HepG2 (cell line): ENCODE measurements around the gene ALK. TPM values are rescaled to one million over a fixed set of nuclear protein-coding genes. Genes with fewer than 3 reads are reported as not detected.

Source experiments
- ATAC-seq: fragments of 200-7000 bp; cut with Tn5 transposase; 3 replicates; pipeline ENCODE4 v1.9.1; 2020; ENCODE audit warnings: mild to moderate bottlenecking, moderate library complexity
- BruUV-seq: library from RNA; stranded (reverse); fragments of 400-500 nt; replicated peaks from 2 replicates; lab custom pipeline; 2021; lab: Mats Ljungman, UMichigan
- CTCF ChIA-PET: fragments of 300-600 bp; formaldehyde crosslinking; extraction: SDS; loops from one replicate; lab custom pipeline; 2021; ENCODE audit warnings: low total read pairs, inconsistent platforms, low intra/inter-chr PET ratio; lab: Yijun Ruan, JAX
- POLR2A ChIA-PET: fragments of 350-600 bp; sonication (Branson Sonifier 250); formaldehyde crosslinking; loops from one replicate; lab custom pipeline; 2020; ENCODE audit warnings: antibody characterized with exemption, inconsistent platforms; lab: Yijun Ruan, JAX
- DNase-seq: peaks from one replicate; pipeline ENCODE4 v3.0.0-alpha.2; 2015; ENCODE audit warnings: low spot score
- FAIRE-seq: peaks from 3 replicates; lab custom pipeline; 2011; peaks lifted over from hg19 to GRCh38; lab: Jason Lieb, UNC
- H2AFZ ChIP-seq: one replicate; pipeline ENCODE4 v1.6.1; 2011; ENCODE audit warnings: low read length, inconsistent platforms
- H3K27ac ChIP-seq: fragments of 300-600 bp; 3 replicates; pipeline ENCODE4 v1.8.0; 2011; ENCODE audit warnings: mixed run types, mild to moderate bottlenecking, mixed read lengths, low read length, inconsistent platforms; ENCODE audit not compliant: insufficient read depth; ENCODE audit errors: extremely low read length
- H3K27me3 ChIP-seq, 2 experiments: fragments of 200-600 bp in 1 of 2; 2 replicates in 1 of 2; 3 replicates in 1 of 2; pipeline versions ENCODE4 v1.6.0 to v1.8.0; 2011; ENCODE audit warnings: low read length in 2 of 2, mild to moderate bottlenecking in 2 of 2, moderate library complexity in 2 of 2, inconsistent platforms in 1 of 2; ENCODE audit not compliant: insufficient read depth in 2 of 2, control insufficient read depth in 1 of 2
- H3K36me3 ChIP-seq, 2 experiments: fragments of 200-600 bp in 1 of 2; replicated peaks in 1 of 2; 2 replicates in 1 of 2; 3 replicates in 1 of 2; pipeline versions ENCODE4 v1.5.1 to v1.8.0; 2011; ENCODE audit warnings: low read length in 2 of 2, inconsistent platforms in 1 of 2; ENCODE audit not compliant: insufficient read depth in 2 of 2, control insufficient read depth in 1 of 2
- H3K4me1 ChIP-seq: 2 replicates; pipeline ENCODE4 v1.5.1; 2012; ENCODE audit warnings: low read length, inconsistent platforms; ENCODE audit not compliant: insufficient read depth
- H3K4me2 ChIP-seq: 2 replicates; pipeline ENCODE4 v1.6.0; 2011; ENCODE audit warnings: low read depth, low read length, inconsistent platforms
- H3K4me3 ChIP-seq, 3 experiments: fragments of 200-600 bp in 1 of 3; sonication (generic), shearing (Covaris generic) in 1 of 3; replicated peaks in 1 of 3; 2 replicates each; pipeline ENCODE4 v1.5.1; 2011 to 2016; ENCODE audit warnings: low read length in 3 of 3, inconsistent platforms in 2 of 3, low read depth in 2 of 3, mild to moderate bottlenecking in 2 of 3, control low read depth in 1 of 3, mixed read lengths in 1 of 3; ENCODE audit not compliant: insufficient read depth in 1 of 3
- H3K79me2 ChIP-seq: one replicate; pipeline ENCODE4 v1.6.1; 2011; ENCODE audit warnings: low read length, inconsistent platforms; ENCODE audit not compliant: insufficient read depth
- H3K9ac ChIP-seq: 2 replicates; pipeline ENCODE4 v1.6.0; 2011; ENCODE audit warnings: mild to moderate bottlenecking, low read depth, low read length, inconsistent platforms; ENCODE audit not compliant: insufficient read depth
- H3K9me3 ChIP-seq: 2 replicates; pipeline ENCODE4 v1.5.1; 2012; ENCODE audit warnings: mild to moderate bottlenecking, low read length
- H4K20me1 ChIP-seq: 2 replicates; pipeline ENCODE4 v1.6.0; 2011; ENCODE audit warnings: inconsistent platforms, mild to moderate bottlenecking, low read length, moderate library complexity; ENCODE audit not compliant: insufficient read depth
- GTF3A ChIP-seq: sonication (generic); formaldehyde crosslinking; conservative IDR thresholded peaks from 2 replicates; pipeline ENCODE4 v1.4.0; 2020; ENCODE audit warnings: mild to moderate bottlenecking, missing genetic modification reagents
- MNT ChIP-seq: fragments of 450-650 bp; IDR thresholded peaks from 2 replicates; pipeline ENCODE4 v1.6.1; 2016
- POLR2AphosphoS2 ChIP-seq: IDR thresholded peaks from 2 replicates; pipeline ENCODE4 v1.6.1; 2011; ENCODE audit warnings: low read depth, low read length, improper control_type of control experiment
- POLR2G ChIP-seq: fragments of 200-400 bp; formaldehyde crosslinking; IDR thresholded peaks from 2 replicates; pipeline ENCODE4 v1.6.1; 2018; ENCODE audit warnings: mild to moderate bottlenecking, low read depth, low read length, moderate library complexity
- SALL1 ChIP-seq: sonication (generic); formaldehyde crosslinking; IDR thresholded peaks from 2 replicates; pipeline ENCODE4 v1.8.0; 2022; ENCODE audit warnings: mild to moderate bottlenecking, missing genetic modification reagents
- SNRNP70 ChIP-seq: fragments of 200-400 bp; formaldehyde crosslinking; IDR thresholded peaks from 2 replicates; pipeline ENCODE4 v1.6.1; 2017; ENCODE audit warnings: mild to moderate bottlenecking, low read depth, low read length, moderate library complexity
- SYNCRIP ChIP-seq: fragments of 200-400 bp; formaldehyde crosslinking; IDR thresholded peaks from 2 replicates; pipeline ENCODE4 v1.6.1; 2018; ENCODE audit warnings: mild to moderate bottlenecking, low read depth, low read length; ENCODE audit not compliant: insufficient read depth
- THYN1 ChIP-seq: sonication (generic); formaldehyde crosslinking; IDR thresholded peaks from 2 replicates; pipeline ENCODE4 v1.8.1; 2023; ENCODE audit warnings: low read depth, mild to moderate bottlenecking, moderate library complexity, missing genetic modification reagents, borderline replicate concordance
- ZNF10 ChIP-seq: sonication (generic); formaldehyde crosslinking; IDR thresholded peaks from 2 replicates; pipeline ENCODE4 v1.4.0; 2020; ENCODE audit warnings: mild to moderate bottlenecking, low read depth, missing genetic modification reagents, borderline replicate concordance
- ZNF207 ChIP-seq: fragments of 450-650 bp; IDR thresholded peaks from 2 replicates; pipeline ENCODE4 v1.6.1; 2016; ENCODE audit warnings: antibody characterized with exemption, borderline replicate concordance
- ZNF629 ChIP-seq: sonication (generic); formaldehyde crosslinking; conservative IDR thresholded peaks from 2 replicates; pipeline ENCODE4 v1.5.0; 2020; ENCODE audit warnings: missing genetic modification reagents
- ZNF766 ChIP-seq: sonication (generic); formaldehyde crosslinking; IDR thresholded peaks from 2 replicates; pipeline ENCODE4 v1.5.0; 2020; ENCODE audit warnings: missing genetic modification reagents, borderline replicate concordance
- WGBS: methylation state at CpG from one replicate; pipeline ENCODE4 v1.1.6; 2017; ENCODE audit warnings: low lambda C conversion rate; 5-methylcytosine and 5-hydroxymethylcytosine counted together
- in situ Hi-C: cut with HindIII; loops from 2 replicates; pipeline ENCODE4 v1.10.0; 2017; ENCODE audit warnings: low pct_unique_long_range_greater_than_20kb; ENCODE audit not compliant: extremely low pct_ligation_motif_present
- intact Hi-C: fragments of 100-400 bp; cut with micrococcal nuclease; formaldehyde crosslinking; loops from one replicate; pipeline ENCODE4 v1.10.0; 2022; ENCODE audit not compliant: unreplicated experiment
- polyA plus RNA-seq, 8 experiments: library from polyadenylated mRNA; depleted of rRNA in 3 of 8; stranded (reverse) in 7 of 8; unstranded in 1 of 8; fragments of >200 nt; fragmentation: Illumina TruSeq in 4 of 8; extraction: Trizol in 4 of 8; gene quantifications; 2 replicates each; pipeline versions ENCODE4 v1.2.1 to v1.2.3, GENCODE V29; 2011 to 2016; ENCODE audit warnings: low read depth in 4 of 8, missing spikeins in 1 of 8, mixed read lengths in 1 of 8; ENCODE audit not compliant: insufficient read depth in 1 of 8
- total RNA-seq, 5 experiments: library from RNA; depleted of rRNA; stranded (reverse); fragments of >200 nt; fragmentation: Illumina TruSeq; extraction: Trizol; gene quantifications; 2 replicates each; pipeline ENCODE4 v1.2.3, GENCODE V29; 2016; ENCODE audit warnings: low read depth in 1 of 5
- TF ChIP-seq, protein P1 (sequence below), 2 experiments: fragments of 450-650 bp in 1 of 2; sonication (generic) in 1 of 2; formaldehyde crosslinking; IDR thresholded peaks; 2 replicates each; pipeline versions ENCODE4 v1.5.0 to v1.8.0; 2020 to 2022; ENCODE audit warnings: mild to moderate bottlenecking in 1 of 2, missing genetic modification reagents in 1 of 2
- TF ChIP-seq, protein P2 (sequence below): sonication (generic); formaldehyde crosslinking; IDR thresholded peaks from 2 replicates; pipeline ENCODE4 v1.4.0; 2020; ENCODE audit warnings: missing genetic modification reagents, borderline replicate concordance

ALK gene
- total and polyA plus RNA-seq, 2 of the 13 experiments (the other 11 are each of a cell fraction or from before 2014, with no cell fraction given), result not detected

- H3K79me2 ChIP-seq, result no peaks in the 10 kb centered on the region
- no TSS peak for BruUV-seq
- CTCF ChIA-PET, result no interaction called here
- H3K27ac ChIP-seq, result no peak overlapping the region
- no peaks in the 10 kb centered on the region for H3K9me3 ChIP-seq
- WGBS, result 0% methylated on average over 2 of the region's 2 CpGs
- ATAC-seq (no peak), DNase-seq (no peak), FAIRE-seq (no peak)
- TF ChIP-seq SNRNP70 (no peak), THYN1 (no peak), POLR2AphosphoS2 (no peak)
- TF ChIP-seq, protein P1, sequence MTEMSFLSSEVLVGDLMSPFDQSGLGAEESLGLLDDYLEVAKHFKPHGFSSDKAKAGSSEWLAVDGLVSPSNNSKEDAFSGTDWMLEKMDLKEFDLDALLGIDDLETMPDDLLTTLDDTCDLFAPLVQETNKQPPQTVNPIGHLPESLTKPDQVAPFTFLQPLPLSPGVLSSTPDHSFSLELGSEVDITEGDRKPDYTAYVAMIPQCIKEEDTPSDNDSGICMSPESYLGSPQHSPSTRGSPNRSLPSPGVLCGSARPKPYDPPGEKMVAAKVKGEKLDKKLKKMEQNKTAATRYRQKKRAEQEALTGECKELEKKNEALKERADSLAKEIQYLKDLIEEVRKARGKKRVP (CRISPR knock-in tag; IDR thresholded peaks at IDR 0.05), result no peak
- in situ Hi-C loops (no loop called here), intact Hi-C loops (no loop called here)
- no peak overlapping the region for H3K9ac ChIP-seq
- H3K36me3 ChIP-seq, result no peaks in the 10 kb centered on the region
- peaks cover 1 to 22% of the 10 kb centered on the region in 2 experiments; a peak in 1 of 5 replicates for H3K27me3 ChIP-seq
- H3K4me1 ChIP-seq, result no peaks in the 10 kb centered on the region
- H2AFZ ChIP-seq, result no peak overlapping the region
- POLR2A ChIA-PET, result no interaction called here
- no peak overlapping the region for H3K4me3 ChIP-seq
- no peaks in the 10 kb centered on the region for H4K20me1 ChIP-seq
- H3K4me2 ChIP-seq, result no peak overlapping the region
These were observed 533.3 kb downstream of the ALK start for GRCh38 chr2:29388071-29388470.

GRCh38 chr2:29382486-29382885 is 538.9 kb downstream of the ALK start:
- CTCF ChIA-PET, result no interaction called here
- 51% methylated on average over 2 of the region's 2 CpGs for WGBS
- TF ChIP-seq ZNF629 (CRISPR knock-in tag) (no peak), POLR2G (no peak), GTF3A (CRISPR knock-in tag) (no peak), ZNF207 (no peak), ZNF10 (CRISPR knock-in tag) (no peak), SYNCRIP (no peak), ZNF766 (no peak), SALL1 (no peak), MNT (no peak)
- TF ChIP-seq, protein P2, sequence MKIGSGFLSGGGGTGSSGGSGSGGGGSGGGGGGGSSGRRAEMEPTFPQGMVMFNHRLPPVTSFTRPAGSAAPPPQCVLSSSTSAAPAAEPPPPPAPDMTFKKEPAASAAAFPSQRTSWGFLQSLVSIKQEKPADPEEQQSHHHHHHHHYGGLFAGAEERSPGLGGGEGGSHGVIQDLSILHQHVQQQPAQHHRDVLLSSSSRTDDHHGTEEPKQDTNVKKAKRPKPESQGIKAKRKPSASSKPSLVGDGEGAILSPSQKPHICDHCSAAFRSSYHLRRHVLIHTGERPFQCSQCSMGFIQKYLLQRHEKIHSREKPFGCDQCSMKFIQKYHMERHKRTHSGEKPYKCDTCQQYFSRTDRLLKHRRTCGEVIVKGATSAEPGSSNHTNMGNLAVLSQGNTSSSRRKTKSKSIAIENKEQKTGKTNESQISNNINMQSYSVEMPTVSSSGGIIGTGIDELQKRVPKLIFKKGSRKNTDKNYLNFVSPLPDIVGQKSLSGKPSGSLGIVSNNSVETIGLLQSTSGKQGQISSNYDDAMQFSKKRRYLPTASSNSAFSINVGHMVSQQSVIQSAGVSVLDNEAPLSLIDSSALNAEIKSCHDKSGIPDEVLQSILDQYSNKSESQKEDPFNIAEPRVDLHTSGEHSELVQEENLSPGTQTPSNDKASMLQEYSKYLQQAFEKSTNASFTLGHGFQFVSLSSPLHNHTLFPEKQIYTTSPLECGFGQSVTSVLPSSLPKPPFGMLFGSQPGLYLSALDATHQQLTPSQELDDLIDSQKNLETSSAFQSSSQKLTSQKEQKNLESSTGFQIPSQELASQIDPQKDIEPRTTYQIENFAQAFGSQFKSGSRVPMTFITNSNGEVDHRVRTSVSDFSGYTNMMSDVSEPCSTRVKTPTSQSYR (CRISPR knock-in tag), result no peak

More at GRCh38 chr2:29382486-29382885, 538.9 kb downstream of the ALK start:
- intact Hi-C loops, result no loop called here
- POLR2A ChIA-PET, result no interaction called here
- Histone ChIP-seq H3K36me3 (no peaks in the 10 kb centered on the region), H3K9ac (no peak overlapping the region), H3K79me2 (no peaks in the 10 kb centered on the region), H3K9me3 (no peaks in the 10 kb centered on the region), H2AFZ (no peak overlapping the region), H3K4me3 (no peak overlapping the region), H3K4me1 (no peaks in the 10 kb centered on the region), H3K27me3 (peaks cover 0 to 18% of the 10 kb centered on the region in 2 experiments; a peak in 1 of 5 replicates), H3K27ac (no peak overlapping the region), H4K20me1 (no peaks in the 10 kb centered on the region), H3K4me2 (no peak overlapping the region)
- no peak for DNase-seq
- BruUV-seq, result no TSS peak
- no peak for ATAC-seq
- in situ Hi-C loops, result no loop called here
- FAIRE-seq, result no peak
